ENCODE data around the gene PDE9A.

GRCh38 chr21:42746593-42747275 is 93.3 kb downstream of the PDE9A start:
- TF ChIP-seq POLR2A (IDR thresholded peaks at IDR 0.05) (no peak), CTCF (IDR thresholded peaks at IDR 0.05) (no peak)

Data from breast epithelium (tissue), 3 donors.